Gastrocnemius medialis (tissue), 4 donors: Measurements from ENCODE around the gene AHI1.

ENCODE experiments used
- POLR2A ChIP-seq, 2 donors: fragments of 450-650 bp; IDR thresholded peaks; one replicate each; pipeline ENCODE4 v1.6.1; 2017; ENCODE audit warnings: antibody characterized with exemption in 2 of 2, mild to moderate bottlenecking in 2 of 2, moderate library complexity in 2 of 2
- TF ChIP-seq, protein P1 (sequence below), 5 experiments: fragments of 450-650 bp in 3 of 5; fragments of 200-600 bp in 2 of 5; sonication (generic) in 2 of 5; IDR thresholded peaks in 4 of 5; conservative IDR thresholded peaks in 1 of 5; 1 replicate in 4 of 5; 2 replicates in 1 of 5; pipeline ENCODE4 v1.5.1; 2016 to 2019; ENCODE audit warnings: antibody characterized with exemption in 5 of 5, mild to moderate bottlenecking in 3 of 5, moderate library complexity in 3 of 5

- TF ChIP-seq, protein P1, sequence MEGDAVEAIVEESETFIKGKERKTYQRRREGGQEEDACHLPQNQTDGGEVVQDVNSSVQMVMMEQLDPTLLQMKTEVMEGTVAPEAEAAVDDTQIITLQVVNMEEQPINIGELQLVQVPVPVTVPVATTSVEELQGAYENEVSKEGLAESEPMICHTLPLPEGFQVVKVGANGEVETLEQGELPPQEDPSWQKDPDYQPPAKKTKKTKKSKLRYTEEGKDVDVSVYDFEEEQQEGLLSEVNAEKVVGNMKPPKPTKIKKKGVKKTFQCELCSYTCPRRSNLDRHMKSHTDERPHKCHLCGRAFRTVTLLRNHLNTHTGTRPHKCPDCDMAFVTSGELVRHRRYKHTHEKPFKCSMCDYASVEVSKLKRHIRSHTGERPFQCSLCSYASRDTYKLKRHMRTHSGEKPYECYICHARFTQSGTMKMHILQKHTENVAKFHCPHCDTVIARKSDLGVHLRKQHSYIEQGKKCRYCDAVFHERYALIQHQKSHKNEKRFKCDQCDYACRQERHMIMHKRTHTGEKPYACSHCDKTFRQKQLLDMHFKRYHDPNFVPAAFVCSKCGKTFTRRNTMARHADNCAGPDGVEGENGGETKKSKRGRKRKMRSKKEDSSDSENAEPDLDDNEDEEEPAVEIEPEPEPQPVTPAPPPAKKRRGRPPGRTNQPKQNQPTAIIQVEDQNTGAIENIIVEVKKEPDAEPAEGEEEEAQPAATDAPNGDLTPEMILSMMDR (IDR thresholded peaks at IDR 0.05 in 4 of 5, conservative IDR thresholded peaks at IDR 0.05 in 1 of 5): no peak
- TF ChIP-seq POLR2A (IDR thresholded peaks at IDR 0.05): no peak
These were observed 23.2 kb downstream of the AHI1 start for GRCh38 chr6:135474362-135474761.
